GM12892 (cell line): ENCODE results near the gene ACSL6.

Experiments
- POLR2A ChIP-seq: IDR thresholded peaks from 2 replicates; pipeline ENCODE4 v1.6.1; 2011; ENCODE audit warnings: low read depth, low read length, control low read depth
- POLR2AphosphoS5 ChIP-seq: IDR thresholded peaks from 2 replicates; pipeline ENCODE4 v1.6.1; 2011; ENCODE audit warnings: low read depth, low read length, control low read depth
- TAF1 ChIP-seq: IDR thresholded peaks from 2 replicates; pipeline ENCODE4 v1.6.1; 2011; ENCODE audit warnings: low read depth, mild to moderate bottlenecking, control low read depth, low read length, borderline replicate concordance

- no peak for TF ChIP-seq POLR2A
- TF ChIP-seq TAF1 = no peak
- no peak for TF ChIP-seq POLR2AphosphoS5
Observed at GRCh38 chr5:132052520-132052919, 41.1 kb upstream of the ACSL6 start.
